HG03135 (cell line): Measurements from ENCODE around the gene USP32.
"Not testable (repeated sequence)": the region's sequence is repeated elsewhere in the genome, so short reads cannot be mapped to it uniquely, and the experiment has no call there.

ENCODE experiments used
- ATAC-seq: cut with Tn5 transposase; IDR thresholded peaks from one replicate; pipeline ENCODE4 v1.9.1; 2021; ENCODE audit warnings: mild to moderate bottlenecking, moderate library complexity; ENCODE audit not compliant: unreplicated experiment

The USP32 gene

GRCh38 chr17:60186846-60187745 is 204.8 kb downstream of the USP32 start:
- not testable (repeated sequence) for ATAC-seq

- ATAC-seq, result not testable (repeated sequence)
These were observed 205.6 kb downstream of the USP32 start for GRCh38 chr17:60186372-60186771.

- ATAC-seq, result not testable (repeated sequence)
These were observed 211.6 kb downstream of the USP32 start for GRCh38 chr17:60180380-60180779.

- ATAC-seq, result not testable (repeated sequence)
These were observed 213.8 kb downstream of the USP32 start for GRCh38 chr17:60178180-60178579.

- not testable (repeated sequence) for ATAC-seq
These were observed 215.2 kb downstream of the USP32 start for GRCh38 chr17:60176763-60177162.

GRCh38 chr17:60174767-60175166 is 217.2 kb downstream of the USP32 start:
- not testable (repeated sequence) for ATAC-seq

GRCh38 chr17:60174035-60174434 is 217.9 kb downstream of the USP32 start:
- ATAC-seq, result no peak

- no peak for ATAC-seq
These were observed 218.6 kb downstream of the USP32 start for GRCh38 chr17:60173304-60173819.

- ATAC-seq, result no peak
These were observed 220.2 kb downstream of the USP32 start for GRCh38 chr17:60171753-60172079.

GRCh38 chr17:60170835-60171752 is 220.8 kb downstream of the USP32 start:
- ATAC-seq, result no peak

- ATAC-seq, result no peak
These were observed 221.8 kb downstream of the USP32 start for GRCh38 chr17:60169921-60170817.

GRCh38 chr17:60168654-60169053 is 223.3 kb downstream of the USP32 start:
- ATAC-seq, result no peak

GRCh38 chr17:60167065-60167741 is 224.7 kb downstream of the USP32 start:
- ATAC-seq, result no peak

GRCh38 chr17:60165971-60166370 is 226.0 kb downstream of the USP32 start:
- ATAC-seq, result no peak

- ATAC-seq, result no peak
These were observed 226.7 kb downstream of the USP32 start for GRCh38 chr17:60165223-60165622.

- ATAC-seq, result no peak
These were observed 227.2 kb downstream of the USP32 start for GRCh38 chr17:60164697-60165096.

- no peak for ATAC-seq
These were observed 227.8 kb downstream of the USP32 start for GRCh38 chr17:60164164-60164563.

- no peak for ATAC-seq
These were observed 228.7 kb downstream of the USP32 start for GRCh38 chr17:60163108-60163784.

GRCh38 chr17:60161598-60162330 is 230.2 kb downstream of the USP32 start:
- no peak for ATAC-seq
